Umbilical cord (tissue), 2 donors: ENCODE measurements around the gene RPL38. TPM values are rescaled to one million over a fixed set of nuclear protein-coding genes. Genes with fewer than 3 reads are reported as not detected.

Experiments used
- DNase-seq: peaks from one replicate; pipeline ENCODE4 v3.0.0-alpha.2; 2015; ENCODE audit warnings: low spot score
- total RNA-seq: library from RNA; depleted of rRNA; stranded (reverse); fragments of >200 nt; gene quantifications from one replicate; pipeline ENCODE4 v1.2.3, GENCODE V29; 2014; ENCODE audit warnings: low replicate concordance; ENCODE audit not compliant: insufficient read depth

RPL38 gene
- total RNA-seq, 1 donor from 2014 or later = 1,471 TPM

- DNase-seq = no peak
These were observed 21.7 kb downstream of the RPL38 start for GRCh38 chr17:74224959-74225725.

GRCh38 chr17:74226252-74226651 lies 22.8 kb downstream of the RPL38 start:
- no peak for DNase-seq

- no peak for DNase-seq
These were observed 24.0 kb downstream of the RPL38 start for GRCh38 chr17:74227271-74228080.

GRCh38 chr17:74228306-74228978 lies 25.0 kb downstream of the RPL38 start:
- DNase-seq = no peak

DNA sequence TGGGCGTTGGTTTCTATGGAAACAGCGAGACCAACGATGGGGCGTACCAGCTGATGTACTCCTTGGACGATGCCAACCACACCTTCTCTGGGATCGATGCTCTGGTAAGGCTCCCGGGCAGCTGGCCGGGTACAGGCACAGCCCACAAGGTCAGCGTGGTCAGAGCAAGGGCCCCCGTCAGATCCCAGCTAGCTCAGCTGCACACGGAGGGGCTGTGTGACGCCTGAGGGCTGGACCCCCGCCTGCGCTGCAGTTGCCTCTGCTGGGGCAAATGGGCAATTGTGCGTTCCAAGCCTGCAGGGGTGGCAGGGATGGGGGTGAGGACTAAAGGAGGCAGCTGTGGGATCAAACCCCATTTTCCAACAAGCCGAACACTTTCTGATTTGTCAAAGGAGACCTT lies 27.4 kb downstream of the RPL38 start:
- DNase-seq = no peak

DNA sequence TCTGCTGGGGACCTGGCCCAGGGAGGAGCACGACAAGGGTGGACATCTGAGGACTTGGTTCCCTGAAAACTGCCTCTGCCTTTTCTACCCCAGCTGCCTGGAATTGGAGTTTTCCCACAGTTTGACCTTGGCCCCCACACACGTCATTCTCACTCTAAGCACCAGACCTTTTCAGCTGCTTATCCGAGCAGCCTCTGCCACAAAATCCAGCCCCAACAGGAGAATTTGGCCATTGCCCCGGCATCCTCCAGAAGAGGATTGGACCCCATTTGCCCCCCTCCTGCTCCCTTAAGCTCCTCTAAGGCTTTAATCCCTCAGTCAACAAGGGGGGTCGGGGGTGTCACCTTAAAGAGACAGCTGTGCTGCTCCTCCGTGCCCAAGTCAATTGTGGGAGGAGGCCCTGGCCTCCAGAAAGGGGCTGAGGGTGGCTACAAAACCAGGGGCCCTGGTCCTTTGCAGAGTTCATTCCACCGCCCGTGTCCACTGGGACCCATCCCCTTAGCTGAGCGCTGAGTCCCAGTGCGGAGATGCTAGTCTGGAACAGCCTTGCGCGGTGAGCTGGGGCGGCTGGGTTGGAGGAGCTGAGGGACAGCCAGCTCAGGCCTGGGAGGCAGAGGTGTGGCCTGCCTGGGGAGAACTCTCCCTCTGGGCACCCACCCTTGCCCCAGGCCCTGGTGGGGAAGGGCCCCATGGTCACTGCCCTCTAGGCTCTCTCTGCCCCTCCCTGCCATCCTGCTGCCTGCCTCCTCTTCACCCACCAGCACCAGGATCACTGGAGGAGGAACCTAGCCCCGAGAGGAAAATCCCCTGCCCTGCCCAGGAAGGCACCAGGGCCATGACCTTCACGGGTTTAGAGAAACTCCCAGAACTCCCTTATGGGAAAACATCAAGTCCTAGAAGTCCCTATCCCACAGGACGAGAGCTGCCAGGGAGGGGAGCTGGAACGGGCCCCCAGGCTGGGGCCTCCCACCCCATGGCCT lies 28.7 kb downstream of the RPL38 start:
- DNase-seq = peak; percentile 58

DNA sequence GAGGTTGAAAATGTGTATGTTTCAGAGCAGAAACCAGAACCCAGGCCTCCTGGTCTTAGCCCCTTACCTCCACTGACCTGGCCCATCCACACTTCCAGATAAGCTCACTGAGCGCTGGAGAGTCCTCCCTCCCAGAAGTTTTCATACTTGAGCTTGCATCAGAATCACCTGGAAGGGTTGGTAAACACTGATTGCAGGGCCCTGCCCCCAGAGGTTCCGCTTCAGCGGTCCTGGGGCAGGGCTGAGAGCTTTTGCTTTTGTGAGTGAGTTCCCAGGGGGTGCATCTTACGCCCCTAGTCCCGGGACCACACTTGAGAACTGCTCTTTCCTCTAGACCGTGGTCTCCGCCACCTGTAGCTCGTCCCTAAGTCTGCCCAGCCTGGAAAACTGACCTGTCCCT lies 30.5 kb downstream of the RPL38 start:
- no peak for DNase-seq

DNA sequence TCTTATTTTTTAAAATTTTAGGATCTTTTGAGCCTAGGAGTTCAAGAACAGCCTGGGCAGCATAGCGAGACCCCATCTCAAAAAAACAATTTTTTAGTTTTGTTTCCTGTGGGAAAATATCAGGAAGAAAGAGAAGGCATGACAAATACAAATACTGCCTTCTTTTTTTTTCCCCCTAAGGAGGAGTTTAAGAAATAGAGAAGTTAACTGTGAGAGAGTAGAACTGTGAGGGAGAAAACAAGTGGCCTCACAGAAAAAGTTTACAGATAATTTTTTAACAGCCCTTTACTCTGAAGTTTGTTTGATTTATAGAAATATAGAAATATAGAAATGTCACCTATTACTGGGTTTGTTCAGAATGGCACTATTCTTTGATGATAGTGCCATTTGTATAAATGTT lies 31.0 kb downstream of the RPL38 start:
- no peak for DNase-seq

DNA sequence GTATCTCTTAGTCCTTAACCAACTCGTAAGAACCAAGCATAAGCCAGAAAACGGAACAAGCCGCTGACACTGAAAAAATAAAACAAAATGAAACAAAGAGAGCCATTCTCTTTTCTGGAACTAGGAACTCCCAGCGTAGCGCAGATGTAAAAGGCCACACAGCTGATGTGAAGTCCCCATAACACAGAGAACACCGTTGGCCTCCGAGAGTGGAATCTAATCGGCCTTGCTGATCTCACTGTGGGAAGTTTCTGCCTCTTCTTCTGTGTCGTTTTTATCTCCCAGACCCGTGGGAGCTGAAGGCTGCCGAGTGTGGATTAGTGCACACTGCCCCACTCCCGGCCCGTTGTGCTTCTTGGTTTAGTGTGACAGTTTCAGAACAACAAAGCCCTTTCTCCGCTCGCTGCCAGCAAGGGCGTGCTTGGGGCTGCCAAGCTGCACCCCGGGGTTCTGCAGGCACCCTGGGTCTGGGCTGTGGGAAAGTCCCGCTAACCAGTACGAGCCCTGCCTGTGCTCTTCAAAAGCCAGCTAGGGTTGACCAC lies 31.6 kb downstream of the RPL38 start:
- DNase-seq = peak; percentile 50

DNA sequence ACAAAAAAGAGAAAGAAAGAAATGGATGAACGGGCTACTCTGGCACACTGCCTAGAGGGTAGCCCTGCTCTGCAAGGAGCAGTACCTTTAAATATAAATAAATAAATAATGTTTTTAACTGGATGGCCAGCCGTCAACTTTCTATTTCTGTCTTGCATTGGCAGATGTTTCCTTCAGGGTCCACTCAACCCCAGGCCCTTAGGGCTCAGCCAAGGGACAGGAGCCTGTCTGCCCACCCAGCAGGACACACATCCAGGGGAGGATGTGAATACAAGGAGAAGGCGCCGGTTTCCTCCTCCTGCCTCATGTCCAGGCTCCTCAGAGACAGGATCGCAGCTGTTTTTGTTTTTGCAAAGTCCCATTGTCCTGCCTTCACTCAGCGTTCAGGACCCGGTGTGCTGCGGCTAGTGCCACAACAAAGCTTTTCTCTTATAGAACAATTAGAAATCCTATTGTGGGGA lies 32.5 kb downstream of the RPL38 start:
- no peak for DNase-seq

DNA sequence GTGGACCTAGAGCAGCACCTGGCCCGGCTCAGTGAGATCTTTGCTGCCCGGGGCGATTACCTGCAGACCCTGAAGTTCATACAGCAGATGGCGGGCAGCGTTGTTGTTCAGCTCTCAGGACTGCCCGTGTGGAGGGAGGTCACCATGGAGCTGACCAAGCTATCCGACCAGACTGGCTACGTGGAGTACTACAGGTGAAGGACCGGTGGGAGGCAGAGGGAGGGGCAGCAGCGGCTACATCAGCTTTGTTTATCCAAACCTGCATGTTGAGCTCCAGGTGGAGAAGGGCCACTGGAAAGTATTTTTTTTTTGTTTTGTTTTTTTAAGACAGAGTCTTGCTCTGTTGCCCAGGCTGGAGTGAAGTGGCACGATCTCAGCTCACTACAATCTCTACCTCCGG lies 33.8 kb downstream of the RPL38 start:
- no peak for DNase-seq

- no peak for DNase-seq
These were observed 35.7 kb downstream of the RPL38 start for GRCh38 chr17:74239172-74239571.

- peak; percentile 96 for DNase-seq
These were observed 37.2 kb downstream of the RPL38 start for GRCh38 chr17:74240618-74241205.

- peak; percentile 46 for DNase-seq
These were observed 38.0 kb downstream of the RPL38 start for GRCh38 chr17:74241431-74241830.

DNA sequence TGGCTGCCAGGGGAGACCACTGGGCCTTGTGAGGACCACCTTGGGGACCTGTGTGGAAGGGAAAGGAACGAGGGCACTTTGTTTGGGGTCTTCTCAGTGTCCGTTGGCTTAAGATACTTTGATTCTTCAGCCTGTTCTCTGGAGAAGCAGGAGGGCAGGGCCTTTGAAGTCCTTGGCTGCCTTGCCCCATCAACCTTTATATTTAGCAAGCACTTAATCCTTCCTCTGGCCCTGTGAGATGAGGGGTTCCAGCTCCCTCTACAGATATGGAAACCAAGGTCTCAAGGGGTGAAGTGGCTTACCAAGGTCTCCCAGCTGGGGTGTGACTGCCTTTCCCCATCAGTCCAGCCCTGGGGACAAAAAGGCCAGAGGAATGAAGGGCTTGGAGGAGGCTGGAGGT lies 38.4 kb downstream of the RPL38 start:
- peak; percentile 52 for DNase-seq

GRCh38 chr17:74243013-74243755 lies 39.7 kb downstream of the RPL38 start:
- no peak for DNase-seq

GRCh38 chr17:74244128-74244527 lies 40.6 kb downstream of the RPL38 start:
- no peak for DNase-seq

GRCh38 chr17:74244548-74244947 lies 41.1 kb downstream of the RPL38 start:
- peak; percentile 43 for DNase-seq

DNA sequence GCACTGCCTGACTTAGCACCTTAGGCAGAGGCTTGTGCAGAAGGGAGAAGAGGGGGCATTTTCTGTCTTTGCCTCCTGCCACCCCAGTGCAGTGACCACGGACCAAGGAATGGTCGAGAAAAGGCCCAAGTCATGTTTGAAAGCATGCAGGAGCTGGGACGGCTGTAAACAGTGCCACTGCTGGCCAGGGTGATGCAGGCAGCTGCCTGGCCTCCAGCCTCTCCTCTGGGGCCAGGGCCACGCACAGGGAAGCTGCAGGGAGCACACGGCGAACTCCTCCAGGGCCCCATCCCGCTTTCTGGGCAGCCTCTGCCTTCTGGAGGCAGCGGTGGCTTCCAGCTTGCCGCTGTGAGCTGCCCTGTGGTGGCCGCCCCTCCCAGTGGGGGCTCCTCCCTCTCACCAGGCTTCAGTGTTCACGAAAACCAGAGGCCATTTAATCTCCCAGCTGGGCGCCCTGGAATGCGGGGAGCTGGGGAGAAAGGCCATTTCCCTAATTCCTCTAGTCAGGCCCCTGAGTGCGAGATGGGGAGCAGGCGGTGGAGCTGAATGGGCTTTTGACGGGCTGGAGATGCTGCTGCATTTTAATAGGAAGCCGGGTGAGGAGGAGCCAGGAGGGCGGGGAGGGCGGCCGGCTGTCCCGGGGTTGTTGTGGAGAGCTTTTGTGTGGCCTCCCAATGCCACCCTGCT lies 41.8 kb downstream of the RPL38 start:
- DNase-seq = peak; percentile 94
